Stimulated activated CD4-positive, alpha-beta T cell treated with anti-CD3 and anti-CD28 coated beads, Interleukin-15, amount 100 ng/mL, for 1 hour (primary cell): ENCODE results near the gene GRAMD1B.
A peak's percentile ranks its signal among the peaks of the same experiment; 100 is the strongest.
"Not testable (repeated sequence)": the region's sequence is repeated elsewhere in the genome, so short reads cannot be mapped to it uniquely, and the experiment has no call there.

Experiments used
- DNase-seq, 2 donors: peaks; one replicate each; pipeline ENCODE4 v3.0.0-alpha.2; 2020; ENCODE audit warnings: low read depth in 1 of 2, low spot score in 1 of 2

GRAMD1B gene

GRCh38 chr11:123564221-123564620 is 134.2 kb downstream of the GRAMD1B start:
- no peak for DNase-seq

- no peak for DNase-seq
Observed at GRCh38 chr11:123566852-123567251, 136.8 kb downstream of the GRAMD1B start.

- DNase-seq = no peak
Observed at GRCh38 chr11:123567466-123567865, 137.4 kb downstream of the GRAMD1B start.

- no peak for DNase-seq
Observed at GRCh38 chr11:123568367-123568870, 138.3 kb downstream of the GRAMD1B start.

GRCh38 chr11:123569393-123569792 is 139.3 kb downstream of the GRAMD1B start:
- no peak for DNase-seq

- DNase-seq = no peak
Observed at GRCh38 chr11:123570939-123571580, 141.0 kb downstream of the GRAMD1B start.

- not testable (repeated sequence) for DNase-seq
Observed at GRCh38 chr11:123572791-123573190, 142.7 kb downstream of the GRAMD1B start.

GRCh38 chr11:123573286-123573685 is 143.2 kb downstream of the GRAMD1B start:
- DNase-seq = no peak

- DNase-seq = no peak
Observed at GRCh38 chr11:123575441-123575840, 145.4 kb downstream of the GRAMD1B start.

- DNase-seq = no peak
Observed at GRCh38 chr11:123576082-123576481, 146.0 kb downstream of the GRAMD1B start.

- no peak for DNase-seq
Observed at GRCh38 chr11:123576501-123576900, 146.4 kb downstream of the GRAMD1B start.

- DNase-seq = peak; percentile 17 to 61
Observed at GRCh38 chr11:123577081-123577598, 147.1 kb downstream of the GRAMD1B start.

- DNase-seq = no peak
Observed at GRCh38 chr11:123578778-123579481, 148.9 kb downstream of the GRAMD1B start.

- no peak for DNase-seq
Observed at GRCh38 chr11:123579482-123579812, 149.4 kb downstream of the GRAMD1B start.

- no peak for DNase-seq
Observed at GRCh38 chr11:123580137-123580536, 150.1 kb downstream of the GRAMD1B start.

GRCh38 chr11:123580557-123581275 is 150.6 kb downstream of the GRAMD1B start:
- peak; percentile 43 to 54 for DNase-seq

- DNase-seq = no peak
Observed at GRCh38 chr11:123581651-123582399, 151.8 kb downstream of the GRAMD1B start.

GRCh38 chr11:123582992-123583504 is 153.0 kb downstream of the GRAMD1B start:
- DNase-seq = no peak

- DNase-seq = no peak
Observed at GRCh38 chr11:123584186-123584585, 154.1 kb downstream of the GRAMD1B start.

- no peak for DNase-seq
Observed at GRCh38 chr11:123584737-123585136, 154.7 kb downstream of the GRAMD1B start.

GRCh38 chr11:123585206-123585605 is 155.1 kb downstream of the GRAMD1B start:
- no peak for DNase-seq
